HCT116 (cell line): Measurements from ENCODE around the gene RPS6KA2. TPM values are rescaled to one million over a fixed set of nuclear protein-coding genes. Genes with fewer than 3 reads are reported as not detected.

Source experiments
- ATAC-seq: fragments of 200-7000 bp; cut with Tn5 transposase; 2 replicates; pipeline ENCODE4 v1.9.1; 2020; ENCODE audit warnings: mild to moderate bottlenecking, moderate library complexity
- BruUV-seq: library from RNA; stranded (reverse); fragments of 400-500 nt; replicated peaks from 2 replicates; lab custom pipeline; 2021; lab: Mats Ljungman, UMichigan
- CTCF ChIA-PET: fragments of 300-600 bp; sonication (Branson Sonifier 250); formaldehyde crosslinking; loops from one replicate; lab custom pipeline; 2021; ENCODE audit warnings: antibody characterized with exemption; lab: Charles Lee
- POLR2A ChIA-PET: fragments of 300-600, 350-600 bp; sonication (Branson Sonifier 250); formaldehyde crosslinking; loops from one replicate; lab custom pipeline; 2021; ENCODE audit warnings: antibody characterized with exemption; lab: Charles Lee
- RAD21 ChIA-PET, 2 experiments: fragments of 300-600 bp; sonication (Branson Sonifier 250); formaldehyde crosslinking; loops; one replicate each; lab custom pipeline; 2023; ENCODE audit warnings: low total read pairs in 2 of 2; ENCODE audit not compliant: uncharacterized antibody in 2 of 2, unreplicated experiment in 2 of 2, low non-redundant PET in 1 of 2; lab: Charles Lee
- DNase-seq: peaks from one replicate; pipeline ENCODE4 v3.0.0-alpha.2; 2010; ENCODE audit warnings: low read depth, low spot score
- H2AFZ ChIP-seq: fragments of 200-600 bp; shearing (Covaris generic), sonication (generic); 2 replicates; pipeline ENCODE4 v1.6.1; 2017; ENCODE audit warnings: low read depth, mixed run types, mixed read lengths, antibody characterized with exemption, low read length; ENCODE audit not compliant: poor library complexity, severe bottlenecking
- H3K27ac ChIP-seq: 2 replicates; pipeline ENCODE4 v1.5.1; 2012; ENCODE audit warnings: low read depth, low read length
- H3K27me3 ChIP-seq: fragments of 200-600 bp; sonication (generic); 2 replicates; pipeline ENCODE4 v1.6.1; 2016; ENCODE audit warnings: mixed run types, low read length, mixed read lengths; ENCODE audit not compliant: insufficient read depth
- H3K36me3 ChIP-seq, 2 experiments: fragments of 200-500 bp in 1 of 2; fragments of 200-600 bp in 1 of 2; sonication (Bioruptor generic) in 1 of 2; sonication (generic) in 1 of 2; 2 replicates each; pipeline versions ENCODE4 v1.5.1 to v1.6.1; 2014 to 2016; ENCODE audit warnings: low read length in 2 of 2, inconsistent platforms in 1 of 2, mixed read lengths in 1 of 2, mixed run types in 1 of 2; ENCODE audit not compliant: insufficient read depth in 2 of 2, control insufficient read depth in 1 of 2
- H3K4me1 ChIP-seq, 2 experiments: fragments of 200-600 bp in 1 of 2; sonication (generic) in 1 of 2; 2 replicates each; pipeline versions ENCODE4 v1.5.1 to v1.6.1; 2012 to 2017; ENCODE audit warnings: low read length in 2 of 2, inconsistent platforms in 1 of 2, mild to moderate bottlenecking in 1 of 2, mixed read lengths in 1 of 2, mixed run types in 1 of 2, moderate library complexity in 1 of 2; ENCODE audit not compliant: insufficient read depth in 2 of 2, control insufficient read depth in 1 of 2
- H3K4me2 ChIP-seq: fragments of 200-600 bp; sonication (generic); 2 replicates; pipeline ENCODE4 v1.6.1; 2017; ENCODE audit warnings: mixed run types, low read length, mixed read lengths
- H3K4me3 ChIP-seq, 2 experiments: fragments of 200-600 bp in 1 of 2; sonication (generic) in 1 of 2; replicated peaks in 1 of 2; 2 replicates each; pipeline ENCODE4 v1.5.1; 2011 to 2016; ENCODE audit warnings: low read length in 2 of 2, control low read depth in 1 of 2, low read depth in 1 of 2, mild to moderate bottlenecking in 1 of 2, mixed read lengths in 1 of 2, mixed run types in 1 of 2
- H3K79me2 ChIP-seq: fragments of 200-600 bp; sonication (generic); 2 replicates; pipeline ENCODE4 v1.6.1; 2017; ENCODE audit warnings: mild to moderate bottlenecking, mixed run types, low read length, moderate library complexity, mixed read lengths; ENCODE audit not compliant: insufficient read depth
- H3K9ac ChIP-seq: fragments of 200-600 bp; sonication (generic); 2 replicates; pipeline ENCODE4 v1.6.1; 2016; ENCODE audit warnings: low read length, mixed read lengths
- H3K9me2 ChIP-seq: fragments of 200-600 bp; sonication (generic), shearing (Covaris generic); 2 replicates; pipeline ENCODE4 v1.6.1; 2017; ENCODE audit warnings: mixed run types, mild to moderate bottlenecking, moderate library complexity; ENCODE audit not compliant: insufficient read depth
- H3K9me3 ChIP-seq, 2 experiments: fragments of 200-500 bp in 1 of 2; fragments of 200-600 bp in 1 of 2; sonication (Bioruptor generic) in 1 of 2; sonication (generic) in 1 of 2; 2 replicates each; pipeline ENCODE4 v1.6.1; 2014 to 2017; ENCODE audit warnings: low read length in 2 of 2, mixed read lengths in 2 of 2, inconsistent platforms in 1 of 2, low read depth in 1 of 2, mild to moderate bottlenecking in 1 of 2, mixed run types in 1 of 2, moderate library complexity in 1 of 2; ENCODE audit not compliant: control insufficient read depth in 1 of 2, insufficient read depth in 1 of 2
- H4K20me1 ChIP-seq: fragments of 200-600 bp; sonication (generic), shearing (Covaris generic); 2 replicates; pipeline ENCODE4 v1.6.1; 2017; ENCODE audit warnings: mixed run types, mild to moderate bottlenecking, moderate library complexity; ENCODE audit not compliant: insufficient read depth
- CEBPB ChIP-seq: IDR thresholded peaks from 2 replicates; pipeline ENCODE4 v1.6.1; 2012; ENCODE audit warnings: low read depth
- ELF1 ChIP-seq: IDR thresholded peaks from 2 replicates; pipeline ENCODE4 v1.6.1; 2012; ENCODE audit warnings: low read depth, borderline replicate concordance
- EZH2 ChIP-seq: fragments of 200-600 bp; sonication (generic); IDR thresholded peaks from 2 replicates; pipeline ENCODE4 v1.6.1; 2017; ENCODE audit warnings: antibody characterized with exemption, mixed run types
- EZH2phosphoT487 ChIP-seq: fragments of 200-600 bp; IDR thresholded peaks from 2 replicates; pipeline ENCODE4 v1.6.1; 2018; ENCODE audit warnings: antibody characterized with exemption, borderline replicate concordance
- FOSL1 ChIP-seq: IDR thresholded peaks from 2 replicates; pipeline ENCODE4 v1.6.1; 2012; ENCODE audit warnings: low read depth
- JUND ChIP-seq: IDR thresholded peaks from 2 replicates; pipeline ENCODE4 v1.6.1; 2012
- POLR2A ChIP-seq: IDR thresholded peaks from 2 replicates; pipeline ENCODE4 v1.7.0; 2011; ENCODE audit warnings: borderline replicate concordance; ENCODE audit not compliant: insufficient read depth, insufficient read length; ENCODE audit errors: extremely low read depth
- POLR2AphosphoS5 ChIP-seq: IDR thresholded peaks from 2 replicates; pipeline ENCODE4 v1.6.1; 2011; ENCODE audit warnings: mild to moderate bottlenecking, low read depth, low read length, moderate library complexity
- RAD21 ChIP-seq: IDR thresholded peaks from 2 replicates; pipeline ENCODE4 v1.6.1; 2012; ENCODE audit warnings: low read depth, mild to moderate bottlenecking
- SIN3A ChIP-seq: IDR thresholded peaks from 2 replicates; pipeline ENCODE4 v1.6.1; 2012; ENCODE audit warnings: low read depth
- SRF ChIP-seq: IDR thresholded peaks from 2 replicates; pipeline ENCODE4 v1.6.1; 2012; ENCODE audit warnings: low read depth
- TCF7L2 ChIP-seq: IDR thresholded peaks from 2 replicates; pipeline ENCODE4 v1.7.0; 2011; ENCODE audit warnings: borderline replicate concordance, inconsistent platforms; ENCODE audit not compliant: insufficient read depth, insufficient read length; ENCODE audit errors: extremely low read depth
- YY1 ChIP-seq: IDR thresholded peaks from 2 replicates; pipeline ENCODE4 v1.6.1; 2011; ENCODE audit warnings: low read length, low read depth, moderate library complexity, mild to moderate bottlenecking; ENCODE audit not compliant: insufficient replicate concordance; ENCODE audit errors: extremely low read depth
- ZFX ChIP-seq: fragments of 450-650 bp; IDR thresholded peaks from 2 replicates; pipeline ENCODE4 v1.6.1; 2017
- ZNF274 ChIP-seq: fragments of 200-500 bp; sonication (Bioruptor generic); IDR thresholded peaks from 2 replicates; pipeline ENCODE4 v1.6.1; 2014; ENCODE audit warnings: mild to moderate bottlenecking, low read depth, low read length, inconsistent platforms
- intact Hi-C: fragments of 100-400 bp; cut with micrococcal nuclease; formaldehyde crosslinking; loops from 2 replicates; pipeline ENCODE4 v1.10.0; 2022
- total RNA-seq: library from RNA; stranded (reverse); gene quantifications from one replicate; pipeline ENCODE4 v1.2.1, GENCODE V29; 2021; ENCODE audit not compliant: unreplicated experiment
- TF ChIP-seq, protein P1 (sequence below): IDR thresholded peaks from 2 replicates; pipeline ENCODE4 v1.6.1; 2012
- TF ChIP-seq, protein P2 (sequence below): IDR thresholded peaks from 2 replicates; pipeline ENCODE4 v1.6.1; 2012
- TF ChIP-seq, protein P3 (sequence below): IDR thresholded peaks from 2 replicates; pipeline ENCODE4 v1.6.1; 2012; ENCODE audit warnings: low read depth

The RPS6KA2 gene
- total RNA-seq, 1 experiment from 2014 or later: 8.5 TPM

DNA sequence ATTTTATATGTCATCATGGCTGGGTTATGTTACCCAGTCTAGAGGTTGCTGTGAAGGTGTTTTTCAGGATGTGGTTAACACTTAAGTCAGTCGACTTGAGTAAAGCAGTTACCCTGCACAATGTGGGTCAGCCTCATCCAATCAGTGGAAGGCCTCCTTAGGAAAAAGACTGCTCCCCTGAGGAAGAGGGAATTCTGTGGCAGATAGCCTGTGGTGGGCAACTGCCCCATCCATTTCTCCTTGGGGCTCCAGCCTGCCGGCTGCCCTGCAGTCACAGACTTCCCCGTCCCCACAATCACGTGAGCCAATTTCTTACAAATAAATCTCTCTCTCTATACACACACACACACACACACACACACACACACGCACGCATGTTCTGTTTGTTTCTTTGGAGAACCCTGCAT is 209.8 kb downstream of the RPS6KA2 start (continued):
- TF ChIP-seq FOSL1 (no peak), ZFX (no peak)

DNA sequence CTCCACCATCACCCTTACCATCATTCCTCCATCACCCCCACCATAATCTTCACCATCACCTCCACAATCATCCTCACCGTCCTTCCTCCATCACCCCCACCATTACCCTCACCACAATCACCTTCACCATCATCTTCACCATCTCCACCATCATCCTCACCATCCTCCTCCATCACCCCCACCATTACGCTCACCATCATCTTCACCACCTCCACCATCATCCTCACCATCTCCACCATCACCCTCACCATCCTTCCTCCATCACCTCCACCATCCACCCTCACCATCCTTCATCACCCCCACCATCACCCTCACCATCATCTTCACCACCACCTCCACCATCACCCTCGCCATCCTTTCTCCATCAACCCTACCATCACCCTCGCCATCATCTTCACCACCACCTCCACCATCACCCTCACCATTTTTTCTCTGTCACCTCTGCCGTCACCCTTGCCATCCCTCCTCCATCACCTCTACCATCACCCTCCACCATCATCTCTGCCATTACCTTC is 211.2 kb downstream of the RPS6KA2 start:
- no peaks in the 10 kb centered on the region for H3K79me2 ChIP-seq
- BruUV-seq: no TSS peak
- POLR2A ChIA-PET: no interaction called here

More for the DNA sequence above, 211.2 kb downstream of the RPS6KA2 start:
- Histone ChIP-seq H3K4me2 (no peak overlapping the region), H3K27me3 (no peaks in the 10 kb centered on the region), H3K9me2 (no peaks in the 10 kb centered on the region), H4K20me1 (no peaks in the 10 kb centered on the region), H2AFZ (no peak overlapping the region), H3K36me3 (no peaks in the 10 kb centered on the region), H3K4me1 (peaks cover 3 to 6% of the 10 kb centered on the region in 2 experiments; a peak in 2 of 4 replicates), H3K9me3 (no peaks in the 10 kb centered on the region), H3K4me3 (no peak overlapping the region), H3K9ac (no peak overlapping the region), H3K27ac (no peak overlapping the region)
- ATAC-seq (no peak), DNase-seq (no peak)
- RAD21 ChIA-PET: no interaction called here
- TF ChIP-seq, protein P1, sequence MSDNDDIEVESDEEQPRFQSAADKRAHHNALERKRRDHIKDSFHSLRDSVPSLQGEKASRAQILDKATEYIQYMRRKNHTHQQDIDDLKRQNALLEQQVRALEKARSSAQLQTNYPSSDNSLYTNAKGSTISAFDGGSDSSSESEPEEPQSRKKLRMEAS: no peak
- TF ChIP-seq ZNF274 (no peak), EZH2 (no peak), ZFX (no peak), RAD21 (no peak), TCF7L2 (no peak), CEBPB (no peak), POLR2A (no peak), YY1 (no peak), JUND (no peak), EZH2phosphoT487 (no peak), FOSL1 (no peak), SRF (no peak), SIN3A (no peak), POLR2AphosphoS5 (no peak), ELF1 (no peak)
- TF ChIP-seq, protein P2, sequence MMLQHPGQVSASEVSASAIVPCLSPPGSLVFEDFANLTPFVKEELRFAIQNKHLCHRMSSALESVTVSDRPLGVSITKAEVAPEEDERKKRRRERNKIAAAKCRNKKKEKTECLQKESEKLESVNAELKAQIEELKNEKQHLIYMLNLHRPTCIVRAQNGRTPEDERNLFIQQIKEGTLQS: no peak
- TF ChIP-seq, protein P3, sequence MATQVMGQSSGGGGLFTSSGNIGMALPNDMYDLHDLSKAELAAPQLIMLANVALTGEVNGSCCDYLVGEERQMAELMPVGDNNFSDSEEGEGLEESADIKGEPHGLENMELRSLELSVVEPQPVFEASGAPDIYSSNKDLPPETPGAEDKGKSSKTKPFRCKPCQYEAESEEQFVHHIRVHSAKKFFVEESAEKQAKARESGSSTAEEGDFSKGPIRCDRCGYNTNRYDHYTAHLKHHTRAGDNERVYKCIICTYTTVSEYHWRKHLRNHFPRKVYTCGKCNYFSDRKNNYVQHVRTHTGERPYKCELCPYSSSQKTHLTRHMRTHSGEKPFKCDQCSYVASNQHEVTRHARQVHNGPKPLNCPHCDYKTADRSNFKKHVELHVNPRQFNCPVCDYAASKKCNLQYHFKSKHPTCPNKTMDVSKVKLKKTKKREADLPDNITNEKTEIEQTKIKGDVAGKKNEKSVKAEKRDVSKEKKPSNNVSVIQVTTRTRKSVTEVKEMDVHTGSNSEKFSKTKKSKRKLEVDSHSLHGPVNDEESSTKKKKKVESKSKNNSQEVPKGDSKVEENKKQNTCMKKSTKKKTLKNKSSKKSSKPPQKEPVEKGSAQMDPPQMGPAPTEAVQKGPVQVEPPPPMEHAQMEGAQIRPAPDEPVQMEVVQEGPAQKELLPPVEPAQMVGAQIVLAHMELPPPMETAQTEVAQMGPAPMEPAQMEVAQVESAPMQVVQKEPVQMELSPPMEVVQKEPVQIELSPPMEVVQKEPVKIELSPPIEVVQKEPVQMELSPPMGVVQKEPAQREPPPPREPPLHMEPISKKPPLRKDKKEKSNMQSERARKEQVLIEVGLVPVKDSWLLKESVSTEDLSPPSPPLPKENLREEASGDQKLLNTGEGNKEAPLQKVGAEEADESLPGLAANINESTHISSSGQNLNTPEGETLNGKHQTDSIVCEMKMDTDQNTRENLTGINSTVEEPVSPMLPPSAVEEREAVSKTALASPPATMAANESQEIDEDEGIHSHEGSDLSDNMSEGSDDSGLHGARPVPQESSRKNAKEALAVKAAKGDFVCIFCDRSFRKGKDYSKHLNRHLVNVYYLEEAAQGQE: no peak
- intact Hi-C loops: no loop called here
- CTCF ChIA-PET: no interaction called here
